NT2/D1 (cell line): ENCODE data around the gene PARD3.

ENCODE experiments used
- SUZ12 ChIP-seq: IDR thresholded peaks from 2 replicates; pipeline ENCODE4 v1.6.1; 2011; ENCODE audit not compliant: insufficient read length, insufficient read depth; ENCODE audit errors: extremely low read depth
- YY1 ChIP-seq: IDR thresholded peaks from 2 replicates; pipeline ENCODE4 v1.6.1; 2011; ENCODE audit not compliant: insufficient read length, insufficient read depth
- ZNF274 ChIP-seq: IDR thresholded peaks from 2 replicates; pipeline ENCODE4 v1.6.1; 2011; ENCODE audit warnings: mild to moderate bottlenecking, low read depth, low read length

DNA sequence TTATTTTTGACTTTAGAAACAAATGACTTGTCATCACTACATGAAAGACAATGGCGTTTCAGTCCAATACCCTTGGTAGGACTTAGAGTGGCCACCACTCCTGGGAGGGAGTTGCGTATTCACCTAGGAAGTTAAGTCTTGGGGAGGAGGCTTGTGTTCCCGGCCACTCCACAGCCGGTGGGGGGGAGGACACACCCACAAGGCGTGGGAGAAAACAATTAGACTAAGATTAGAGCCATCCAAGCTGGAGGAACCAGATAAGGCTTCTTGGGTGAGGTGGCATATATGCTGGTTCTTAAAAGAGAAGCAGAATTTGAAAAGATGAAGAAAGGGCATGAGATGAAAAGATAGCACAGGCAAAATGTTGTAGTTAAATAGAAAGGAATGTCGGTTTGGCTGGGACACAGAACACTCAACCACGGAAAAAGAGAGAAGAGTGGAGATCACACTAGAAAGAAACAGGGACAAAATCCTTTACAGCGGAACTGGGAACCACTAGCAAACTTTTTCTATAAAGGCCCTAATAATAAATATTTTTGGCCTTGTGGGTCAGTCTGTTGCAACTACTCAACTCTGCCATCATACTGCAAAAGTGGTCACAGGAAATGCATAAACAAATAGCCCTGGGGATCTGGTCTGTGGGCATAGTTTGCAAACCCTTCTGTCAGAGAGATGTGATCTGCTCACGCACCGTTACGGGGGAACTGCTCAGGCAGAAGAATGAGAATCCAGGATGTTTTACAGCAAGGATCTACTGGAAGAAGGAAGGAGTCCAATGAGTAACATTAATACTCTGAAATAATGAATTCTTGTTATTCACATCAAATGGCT, 651.8 kb downstream of the PARD3 start:
- TF ChIP-seq SUZ12: no peak
- no peak for TF ChIP-seq YY1
- no peak for TF ChIP-seq ZNF274
